NCI-H1417 treated with DMSO at 0.1 percent for 48 hours (cell line): ENCODE results near the gene LRP1B.
A peak's percentile ranks its signal among the peaks of the same experiment; 100 is the strongest.

Source experiments
- DNase-seq: peaks from one replicate; lab custom pipeline; 2025; lab: John Stamatoyannopoulos, UW

Gene LRP1B

GRCh38 chr2:142131010-142131669 lies at the start of gene LRP1B:
Gene LRP1B, minus strand, starts transcription at chr2:142131016. Its CDS starts 287 bp downstream, at chr2:142130729.
- no peak for DNase-seq

GRCh38 chr2:142179686-142180085 lies 48.9 kb upstream of the LRP1B start:
- DNase-seq, result no peak

- no peak for DNase-seq
Observed at GRCh38 chr2:142178604-142179003, 47.8 kb upstream of the LRP1B start.

- DNase-seq, result no peak
Observed at GRCh38 chr2:142176941-142177340, 46.1 kb upstream of the LRP1B start.

- DNase-seq, result no peak
Observed at GRCh38 chr2:142175813-142176338, 45.1 kb upstream of the LRP1B start.

GRCh38 chr2:142174176-142174575 lies 43.4 kb upstream of the LRP1B start:
- no peak for DNase-seq

- no peak for DNase-seq
Observed at GRCh38 chr2:142170847-142171246, 40.0 kb upstream of the LRP1B start.

GRCh38 chr2:142165790-142166189 lies 35.0 kb upstream of the LRP1B start:
- DNase-seq, result peak; percentile 14

GRCh38 chr2:142153601-142154000 lies 22.8 kb upstream of the LRP1B start:
- DNase-seq, result no peak

GRCh38 chr2:142150453-142150852 lies 19.6 kb upstream of the LRP1B start:
- DNase-seq, result no peak

GRCh38 chr2:142144547-142144946 lies 13.7 kb upstream of the LRP1B start:
- no peak for DNase-seq

- no peak for DNase-seq
Observed at GRCh38 chr2:142142595-142142994, 11.8 kb upstream of the LRP1B start.

GRCh38 chr2:142140434-142140845 lies 9.6 kb upstream of the LRP1B start:
- no peak for DNase-seq

- no peak for DNase-seq
Observed at GRCh38 chr2:142139384-142139783, 8.6 kb upstream of the LRP1B start.

GRCh38 chr2:142136571-142136970 lies 5.8 kb upstream of the LRP1B start:
- DNase-seq, result no peak

- DNase-seq, result no peak
Observed at GRCh38 chr2:142134911-142135310, 4.1 kb upstream of the LRP1B start.

- no peak for DNase-seq
Observed at GRCh38 chr2:142130111-142131009, 456 bp downstream of the LRP1B start.

GRCh38 chr2:142128105-142128504 lies 2.7 kb downstream of the LRP1B start:
- no peak for DNase-seq

GRCh38 chr2:142127248-142127647 lies 3.6 kb downstream of the LRP1B start:
- no peak for DNase-seq

- no peak for DNase-seq
Observed at GRCh38 chr2:142124706-142125105, 6.1 kb downstream of the LRP1B start.

GRCh38 chr2:142119347-142119746 lies 11.5 kb downstream of the LRP1B start:
- no peak for DNase-seq

- DNase-seq, result no peak
Observed at GRCh38 chr2:142112757-142113221, 18.0 kb downstream of the LRP1B start.
